Embryonic facial prominence (tissue), 1 donor: ENCODE results near the gene SND1.

Experiments
- DNase-seq: peaks from one replicate; pipeline ENCODE4 v3.0.0-alpha.2; 2016; ENCODE audit errors: extremely low spot score

Gene SND1

GRCh38 chr7:128071376-128071775 lies 419.4 kb downstream of the SND1 start:
- DNase-seq: no peak

GRCh38 chr7:128071801-128072200 lies 419.8 kb downstream of the SND1 start:
- no peak for DNase-seq

GRCh38 chr7:128073671-128074310 lies 421.8 kb downstream of the SND1 start:
- DNase-seq: no peak

GRCh38 chr7:128074336-128074735 lies 422.3 kb downstream of the SND1 start:
- no peak for DNase-seq

- DNase-seq: no peak
Measured at GRCh38 chr7:128074736-128075135, 422.7 kb downstream of the SND1 start.

GRCh38 chr7:128075242-128076095 lies 423.5 kb downstream of the SND1 start:
- DNase-seq: no peak

- no peak for DNase-seq
Measured at GRCh38 chr7:128076196-128076795, 424.3 kb downstream of the SND1 start.

- DNase-seq: no peak
Measured at GRCh38 chr7:128076796-128077271, 424.8 kb downstream of the SND1 start.

GRCh38 chr7:128078309-128078708 lies 426.3 kb downstream of the SND1 start:
- DNase-seq: no peak

GRCh38 chr7:128080169-128080568 lies 428.2 kb downstream of the SND1 start:
- no peak for DNase-seq

- no peak for DNase-seq
Measured at GRCh38 chr7:128081351-128081750, 429.4 kb downstream of the SND1 start.

- DNase-seq: no peak
Measured at GRCh38 chr7:128081808-128082207, 429.8 kb downstream of the SND1 start.

GRCh38 chr7:128082431-128082830 lies 430.4 kb downstream of the SND1 start:
- DNase-seq: no peak

- DNase-seq: no peak
Measured at GRCh38 chr7:128084896-128085608, 433.1 kb downstream of the SND1 start.

- DNase-seq: no peak
Measured at GRCh38 chr7:128090492-128090891, 438.5 kb downstream of the SND1 start.

- no peak for DNase-seq
Measured at GRCh38 chr7:128091106-128091505, 439.1 kb downstream of the SND1 start.

GRCh38 chr7:128092221-128092620 lies 440.2 kb downstream of the SND1 start:
- no peak for DNase-seq

- DNase-seq: no peak
Measured at GRCh38 chr7:128093614-128094570, 441.9 kb downstream of the SND1 start.

- DNase-seq: no peak
Measured at GRCh38 chr7:128094686-128095085, 442.7 kb downstream of the SND1 start.

GRCh38 chr7:128097211-128097731 lies 445.3 kb downstream of the SND1 start:
- DNase-seq: no peak

- no peak for DNase-seq
Measured at GRCh38 chr7:128098629-128099028, 446.6 kb downstream of the SND1 start.
